ENCODE data around the gene DDX54.

GRCh38 chr12:113226696-113227568 is 41.7 kb upstream of the DDX54 start:
- TF ChIP-seq NFE2L1 (CRISPR knock-in tag; IDR thresholded peaks at IDR 0.05) (no peak), CTCF (IDR thresholded peaks at IDR 0.05) (no peak), STAT6 (CRISPR knock-in tag; conservative IDR thresholded peaks at IDR 0.05; ENCODE audit: low read depth) (no peak), RELA (CRISPR knock-in tag; IDR thresholded peaks at IDR 0.05; ENCODE audit: borderline replicate concordance) (no peak), USF1 (CRISPR knock-in tag; IDR thresholded peaks at IDR 0.05) (no peak), ZNF423 (CRISPR knock-in tag; IDR thresholded peaks at IDR 0.05) (no peak), PREB (CRISPR knock-in tag; IDR thresholded peaks at IDR 0.05; ENCODE audit: borderline replicate concordance) (no peak), NR3C1 (CRISPR knock-in tag; conservative IDR thresholded peaks at IDR 0.05; ENCODE audit: low read depth) (no peak), USF2 (CRISPR knock-in tag; IDR thresholded peaks at IDR 0.05) (no peak), CREM (CRISPR knock-in tag; IDR thresholded peaks at IDR 0.05) (no peak), CREB1 (CRISPR knock-in tag; IDR thresholded peaks at IDR 0.05) (no peak), NR1H2 (CRISPR knock-in tag; IDR thresholded peaks at IDR 0.05) (no peak)

All from WTC11 (cell line).